ENCODE data around the gene GLYATL3. TPM values are rescaled to one million over a fixed set of nuclear protein-coding genes. Genes with fewer than 3 reads are reported as not detected.

GLYATL3 gene
- total and polyA plus RNA-seq, 2 of the 4 experiments (the other 2 are of a cell fraction), result not detected

GRCh38 chr6:49548613-49549304 is 49.0 kb downstream of the GLYATL3 start:
- Histone ChIP-seq H3K9me3 (ENCODE audit: control insufficient read depth, insufficient read depth, low read length) (no peaks in the 10 kb centered on the region), H3K18ac (ENCODE audit: low read depth, low read length) (no peak overlapping the region), H3K56ac (ENCODE audit: extremely low read depth, insufficient read depth, low read length) (no peak overlapping the region), H3K9me1 (ENCODE audit: insufficient read depth, low read length) (no peaks in the 10 kb centered on the region), H3K9ac (ENCODE audit: low read depth, low read length) (no peak overlapping the region), H3K79me1 (ENCODE audit: low read depth in 1 of 2, low read length in 2 of 2) (no peaks in the 10 kb centered on the region), H2AFZ (replicated peaks; ENCODE audit: low read length, poor library complexity) (no peak overlapping the region), H3K4me1 (ENCODE audit: control insufficient read depth, insufficient read depth, low read length) (no peaks in the 10 kb centered on the region), H3K4me2 (ENCODE audit: low read depth, low read length) (no peak overlapping the region), H3K14ac (replicated peaks; ENCODE audit: low read depth, low read length) (no peak overlapping the region), H3K27me3 (ENCODE audit: control insufficient read depth, insufficient read depth, low read length) (peaks cover 25% of the 10 kb centered on the region), H3K36me3 (ENCODE audit: control insufficient read depth, insufficient read depth, low read length) (no peaks in the 10 kb centered on the region), H4K91ac (ENCODE audit: insufficient read depth, low read depth, low read length) (no peak overlapping the region), H2BK20ac (ENCODE audit: low read depth, low read length) (no peak overlapping the region), H4K20me1 (ENCODE audit: insufficient read depth, low read length) (no peaks in the 10 kb centered on the region), H4K5ac (ENCODE audit: low read depth, low read length) (no peak overlapping the region), H2AK5ac (ENCODE audit: low read depth, low read length) (no peak overlapping the region), H2BK5ac (ENCODE audit: low read depth, low read length, poor library complexity, severe bottlenecking) (no peak overlapping the region), H3K4ac (ENCODE audit: low read depth, low read length) (no peak overlapping the region), H2BK120ac (ENCODE audit: low read depth, low read length) (no peak overlapping the region), H2AK9ac (replicated peaks; ENCODE audit: low read depth, low read length, poor library complexity) (no peak overlapping the region), H3K4me3 (ENCODE audit: insufficient read depth, low read depth, low read length) (no peak overlapping the region), H3K23ac (ENCODE audit: low read depth, low read length) (no peak overlapping the region), H4K8ac (ENCODE audit: low read depth in 2 of 2, low read length in 2 of 2) (no peak overlapping the region), H2BK15ac (ENCODE audit: low read depth, low read length) (no peak overlapping the region), H3K27ac (ENCODE audit: insufficient read depth, low read length) (no peak overlapping the region)
- ChIA-PET POLR2A (ENCODE audit: unreplicated experiment) (no interaction called here), CTCF (no interaction called here)
- WGBS, 2 experiments (ENCODE audit: extremely low coverage in 2 of 2, insufficient read length in 1 of 2), result no CpG with 5 or more reads among the region's 5 CpGs
- ATAC-seq (ENCODE audit: low read depth), result no peak
- no peak for TF ChIP-seq BHLHE40 (IDR thresholded peaks at IDR 0.05; ENCODE audit: low read depth, low read length)
- BruUV-seq (replicated peaks), result no TSS peak
- dilution Hi-C loops (cut with HindIII; ENCODE audit: low sequenced_read_pairs, unreplicated experiment), result no loop called here
- in situ Hi-C loops (cut with MboI; ENCODE audit: low sequenced_read_pairs), result loop anchor here (25.0 kb wide), 1 partner anchor 289 kb away; no protein-coding TSS in a partner anchor
- intact Hi-C loops (cut with micrococcal nuclease), result no loop called here
- no peak for DNase-seq

Data from IMR-90 (cell line).